ENCODE results near the gene BAHCC1. TPM values are rescaled to one million over a fixed set of nuclear protein-coding genes. Genes with fewer than 3 reads are reported as not detected.
"Not testable (repeated sequence)": the region's sequence is repeated elsewhere in the genome, so short reads cannot be mapped to it uniquely, and the experiment has no call there.

The BAHCC1 gene
- total RNA-seq, result 0.90 and 0.91 TPM in 2 replicates

DNA sequence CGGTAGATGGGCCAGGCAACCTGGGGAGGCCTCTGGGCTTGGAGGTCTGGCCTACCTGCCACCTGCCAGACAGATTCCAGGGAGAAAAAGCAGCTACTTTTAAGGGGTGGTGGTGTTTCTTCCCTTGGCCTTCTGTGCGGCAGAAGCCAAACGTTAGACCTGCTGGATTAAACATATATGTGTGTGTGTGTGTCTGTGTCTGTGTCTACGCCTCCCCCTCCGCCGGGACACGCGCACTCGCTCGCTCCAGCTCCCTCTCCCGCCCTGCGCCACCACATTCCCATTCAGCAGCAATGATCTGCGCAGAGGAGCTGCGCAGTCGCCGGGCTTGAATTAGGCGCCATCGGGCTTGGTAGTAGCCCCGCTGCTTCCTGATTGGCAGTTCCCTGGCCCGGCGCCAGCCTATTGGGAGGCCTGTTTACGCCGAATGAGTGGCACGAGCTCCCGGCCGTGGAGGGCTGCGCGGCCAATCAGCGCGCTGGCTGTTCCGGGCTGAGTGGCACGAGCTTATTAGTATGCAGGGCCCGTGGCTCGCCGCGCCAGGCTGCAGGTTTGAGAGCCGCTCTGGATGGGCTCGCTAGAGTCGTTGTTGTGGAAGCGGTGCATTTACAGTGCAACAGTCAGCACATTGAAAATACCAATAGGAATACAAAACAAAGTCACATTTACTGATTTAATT lies at the start of gene BAHCC1:
BAHCC1 (plus strand) TSS at position 537 of the 679 bp plus-strand sequence. CDS start 4,283 bp downstream, outside the sequence.
- Mint-ChIP-seq H3K4me1 (ENCODE audit: low read depth) (peaks cover 11% of the 10 kb centered on the region), H3K9me3 (no peaks in the 10 kb centered on the region), H3K4me3 (ENCODE audit: low read depth) (peak within 1 kb of the TSS; percentile 38), H3K27ac (peak within 1 kb of the TSS; percentile 33), H3K27me3 (ENCODE audit: low read depth) (peaks cover 46% of the 10 kb centered on the region), H3K36me3 (ENCODE audit: low read depth) (peaks cover 4% of the 10 kb centered on the region)
- intact Hi-C loops (cut with micrococcal nuclease), result loop anchor here (5.0 kb wide), 3 partner anchors 117 to 1593 kb away; partner anchors contain the start of gene ACTG1
- peak; percentile 73 for DNase-seq (ENCODE audit: low spot score)

DNA sequence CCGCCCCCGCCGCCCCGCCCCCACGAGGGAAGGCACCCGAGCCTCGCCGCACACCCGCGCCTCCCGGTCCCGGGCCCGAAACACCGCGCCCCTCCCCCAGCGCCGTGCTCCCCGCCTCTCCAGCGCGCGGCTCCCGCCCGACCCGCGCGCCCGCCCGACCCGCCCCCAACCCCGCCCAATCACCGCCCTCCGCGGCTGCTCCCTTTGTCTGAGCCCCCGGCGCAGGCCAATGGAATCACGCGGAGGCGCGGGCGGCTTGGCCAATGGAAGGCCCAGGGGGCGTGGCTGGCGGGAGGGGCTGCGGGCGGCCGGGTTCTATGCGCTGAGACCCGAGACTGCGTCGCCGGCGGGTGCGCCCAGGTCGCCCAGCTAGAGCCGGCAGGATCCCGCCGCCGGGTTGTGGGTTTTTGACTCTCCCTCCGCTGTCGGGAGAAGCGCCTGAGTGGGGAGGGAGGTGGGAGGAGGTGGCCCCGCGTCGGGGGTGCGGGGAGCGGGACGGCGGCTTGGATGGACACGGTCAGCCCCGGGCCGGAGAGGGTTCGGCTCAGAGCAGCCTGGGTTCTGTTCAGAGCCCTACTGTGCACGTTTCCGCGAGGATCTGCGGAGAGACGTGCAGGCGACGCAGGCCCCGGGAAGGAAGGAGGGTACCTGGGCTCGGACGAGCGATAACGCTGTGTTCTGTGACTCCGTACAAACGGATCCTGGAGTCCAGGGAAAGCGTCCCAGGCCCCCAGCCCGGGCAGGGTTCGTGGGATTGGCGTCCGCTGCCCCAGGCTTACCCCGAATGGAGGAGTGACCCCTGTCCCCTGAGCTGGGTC lies 49.0 kb upstream of the BAHCC1 start:
- peaks cover 5% of the 10 kb centered on the region for H3K36me3 Mint-ChIP-seq (ENCODE audit: low read depth)
- peak; percentile 93 for DNase-seq (ENCODE audit: low spot score)
- no peak overlapping the region for H3K27ac Mint-ChIP-seq
- peak overlapping the region; percentile 55 for H3K4me3 Mint-ChIP-seq (ENCODE audit: low read depth)
- peaks cover 40% of the 10 kb centered on the region for H3K27me3 Mint-ChIP-seq (ENCODE audit: low read depth)
- no peaks in the 10 kb centered on the region for H3K9me3 Mint-ChIP-seq
- intact Hi-C loops (cut with micrococcal nuclease), result loop anchor here (2.0 kb wide), 1 partner anchor 167 kb away; the partner anchor contains the start of gene ACTG1
- peaks cover 7% of the 10 kb centered on the region for H3K4me1 Mint-ChIP-seq (ENCODE audit: low read depth)

DNA sequence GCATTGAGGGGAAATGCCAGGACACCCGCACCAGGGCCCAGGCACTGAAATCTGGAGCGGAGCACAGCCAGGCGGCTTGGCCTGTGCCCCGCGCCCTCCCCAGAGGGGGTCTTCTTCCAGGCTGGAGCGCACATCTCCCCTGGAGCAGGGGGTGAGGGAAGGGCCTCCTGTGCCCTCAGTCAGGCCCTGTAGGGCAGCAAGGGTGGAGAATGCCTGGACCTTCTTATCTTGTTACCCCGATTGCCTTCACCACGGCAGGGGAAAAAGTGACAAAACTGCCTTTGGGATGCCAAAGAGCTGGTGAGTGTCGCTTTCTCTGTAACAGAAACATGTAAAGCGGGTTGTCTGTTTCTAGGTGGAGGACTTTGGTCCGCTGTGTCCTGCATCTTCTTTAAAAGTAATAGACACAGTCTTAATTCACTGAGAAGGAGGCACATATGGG lies 48.3 kb upstream of the BAHCC1 start:
- peaks cover 41% of the 10 kb centered on the region for H3K27me3 Mint-ChIP-seq (ENCODE audit: low read depth)
- H3K4me3 Mint-ChIP-seq (ENCODE audit: low read depth), result no peak overlapping the region
- DNase-seq (ENCODE audit: low spot score), result no peak

DNA sequence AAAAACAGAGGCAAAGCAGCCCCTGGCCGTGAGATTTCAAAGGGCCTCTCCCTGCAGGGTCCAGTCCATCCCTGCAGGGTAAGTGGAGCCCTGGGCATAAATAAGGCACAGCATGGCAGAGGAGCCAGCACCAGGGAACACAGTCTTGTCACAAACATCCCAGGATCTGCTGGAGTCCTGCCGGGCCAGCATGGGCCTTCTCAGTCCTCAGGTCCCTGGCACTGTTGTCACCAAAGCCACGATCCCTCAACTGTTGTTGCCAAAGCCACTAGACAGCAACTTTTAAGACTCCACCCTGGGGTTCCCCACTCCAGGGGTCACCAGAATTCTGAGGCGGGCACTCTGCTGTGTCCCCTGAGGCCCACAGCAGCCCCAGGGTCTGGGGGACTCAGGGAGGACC lies 47.8 kb upstream of the BAHCC1 start:
- Mint-ChIP-seq H3K4me1 (ENCODE audit: low read depth) (peaks cover 7% of the 10 kb centered on the region), H3K27me3 (ENCODE audit: low read depth) (peaks cover 37% of the 10 kb centered on the region), H3K9me3 (no peaks in the 10 kb centered on the region), H3K4me3 (ENCODE audit: low read depth) (no peak overlapping the region), H3K27ac (no peak overlapping the region), H3K36me3 (ENCODE audit: low read depth) (peaks cover 5% of the 10 kb centered on the region)
- intact Hi-C loops (cut with micrococcal nuclease), result loop anchor here (2.0 kb wide), 1 partner anchor 165 kb away; the partner anchor contains the start of gene ACTG1
- no peak for DNase-seq (ENCODE audit: low spot score)

More for the DNA sequence above, 48.3 kb upstream of the BAHCC1 start:
- peaks cover 5% of the 10 kb centered on the region for H3K36me3 Mint-ChIP-seq (ENCODE audit: low read depth)
- H3K4me1 Mint-ChIP-seq (ENCODE audit: low read depth), result peaks cover 7% of the 10 kb centered on the region
- intact Hi-C loops (cut with micrococcal nuclease), result loop anchor here (2.0 kb wide), 1 partner anchor 166 kb away; the partner anchor contains the start of gene ACTG1
- H3K9me3 Mint-ChIP-seq, result no peaks in the 10 kb centered on the region
- no peak overlapping the region for H3K27ac Mint-ChIP-seq

DNA sequence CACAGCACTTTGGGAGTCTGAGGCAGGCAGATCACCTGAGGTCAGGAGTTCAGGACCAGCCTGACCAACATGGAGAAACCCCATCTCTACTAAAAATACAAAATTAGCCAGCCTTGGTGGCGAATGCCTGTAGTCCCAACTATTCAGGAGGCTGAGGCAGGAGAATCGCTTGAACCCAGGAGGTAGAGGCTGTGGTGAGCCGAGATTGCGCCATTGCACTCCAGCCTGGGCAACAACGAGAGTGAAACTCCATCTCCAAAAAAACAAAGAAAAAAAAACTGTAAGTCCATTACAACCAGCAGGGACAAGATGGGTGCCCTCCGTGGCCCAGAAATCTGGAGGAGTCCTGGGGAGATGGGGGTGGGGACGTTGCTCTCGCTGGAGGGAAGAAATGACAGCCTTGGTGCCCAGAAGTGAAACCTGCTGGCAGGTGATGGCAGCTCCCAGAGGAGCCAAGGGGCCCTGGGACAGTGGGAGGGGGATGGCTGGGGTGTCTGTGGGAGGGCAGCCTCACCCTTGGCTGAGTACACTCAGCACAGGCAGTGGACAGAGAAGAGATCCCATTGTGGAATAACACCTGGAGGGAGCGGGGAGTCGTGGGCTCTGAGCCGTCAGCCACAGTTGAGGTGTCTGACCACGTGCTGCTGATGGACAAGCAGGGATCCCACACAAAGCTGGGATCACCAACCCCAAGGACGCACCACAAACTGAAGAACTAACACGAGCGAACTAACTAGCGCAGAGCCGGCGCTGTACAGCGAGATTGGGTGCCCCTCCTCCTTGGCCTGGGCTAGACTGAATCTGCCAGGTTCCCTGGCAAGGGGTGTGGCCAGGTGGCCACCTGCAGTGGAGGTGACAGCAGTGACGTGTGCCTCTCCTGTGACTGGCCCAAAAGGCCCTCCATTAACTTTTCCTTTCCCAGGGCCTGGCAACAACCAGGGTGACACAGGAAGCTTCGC lies 46.9 kb upstream of the BAHCC1 start:
- intact Hi-C loops (cut with micrococcal nuclease), result no loop called here
- no peak overlapping the region for H3K4me3 Mint-ChIP-seq (ENCODE audit: low read depth)
- peaks cover 30% of the 10 kb centered on the region for H3K27me3 Mint-ChIP-seq (ENCODE audit: low read depth)
- peaks cover 5% of the 10 kb centered on the region for H3K36me3 Mint-ChIP-seq (ENCODE audit: low read depth)
- peaks cover 5% of the 10 kb centered on the region for H3K4me1 Mint-ChIP-seq (ENCODE audit: low read depth)
- H3K27ac Mint-ChIP-seq, result no peak overlapping the region
- DNase-seq (ENCODE audit: low spot score), result no peak
- H3K9me3 Mint-ChIP-seq, result no peaks in the 10 kb centered on the region

DNA sequence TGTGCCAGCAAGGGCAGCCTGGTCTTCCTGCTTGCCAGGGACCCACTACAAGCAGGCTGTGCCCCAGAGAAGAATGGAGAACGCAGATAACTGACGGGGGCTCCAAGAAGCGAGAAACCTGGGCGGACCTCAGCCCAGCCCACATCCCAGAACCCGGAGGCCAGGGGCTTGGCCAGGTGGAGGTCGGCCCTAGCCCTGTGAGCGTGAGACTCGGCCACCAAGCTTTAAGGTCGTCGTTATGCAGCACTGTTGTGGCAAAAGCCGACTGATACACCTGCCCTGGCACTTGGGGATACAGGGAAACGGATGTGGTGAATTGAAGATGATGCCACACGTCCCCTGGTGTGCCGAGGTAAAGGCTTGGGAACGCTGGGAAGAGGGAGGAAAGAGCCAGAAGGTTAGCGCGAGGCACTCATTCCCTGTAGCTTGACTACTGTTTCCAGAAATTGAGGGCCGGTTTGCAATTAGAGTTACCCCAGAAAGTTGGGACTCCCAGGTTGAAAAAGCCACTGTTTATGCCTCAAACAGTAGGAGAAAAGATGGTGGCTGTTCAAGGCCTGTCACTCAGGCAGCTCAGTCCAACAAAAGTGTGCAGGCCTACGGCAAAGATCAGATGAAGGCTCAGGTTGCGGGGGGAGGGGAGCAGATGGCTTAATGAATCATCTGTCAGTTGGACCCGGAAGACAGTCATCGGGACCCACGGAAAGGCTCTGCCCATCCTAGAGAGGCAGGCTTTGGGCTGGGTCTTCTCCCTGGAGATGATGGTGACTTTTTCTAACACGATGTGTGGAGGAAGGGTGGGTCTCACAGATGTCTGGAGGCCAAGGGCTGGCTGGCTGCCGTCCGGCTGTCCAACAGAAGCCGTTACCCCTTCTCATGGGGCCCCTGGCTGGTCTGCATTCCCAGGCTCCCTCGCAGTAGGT lies 45.6 kb upstream of the BAHCC1 start:
- no peaks in the 10 kb centered on the region for H3K36me3 Mint-ChIP-seq (ENCODE audit: low read depth)
- no peak overlapping the region for H3K4me3 Mint-ChIP-seq (ENCODE audit: low read depth)
- peaks cover 1% of the 10 kb centered on the region for H3K4me1 Mint-ChIP-seq (ENCODE audit: low read depth)
- H3K27ac Mint-ChIP-seq, result no peak overlapping the region
- H3K9me3 Mint-ChIP-seq, result no peaks in the 10 kb centered on the region
- H3K27me3 Mint-ChIP-seq (ENCODE audit: low read depth), result peaks cover 19% of the 10 kb centered on the region
- no peak for DNase-seq (ENCODE audit: low spot score)
- intact Hi-C loops (cut with micrococcal nuclease), result no loop called here

DNA sequence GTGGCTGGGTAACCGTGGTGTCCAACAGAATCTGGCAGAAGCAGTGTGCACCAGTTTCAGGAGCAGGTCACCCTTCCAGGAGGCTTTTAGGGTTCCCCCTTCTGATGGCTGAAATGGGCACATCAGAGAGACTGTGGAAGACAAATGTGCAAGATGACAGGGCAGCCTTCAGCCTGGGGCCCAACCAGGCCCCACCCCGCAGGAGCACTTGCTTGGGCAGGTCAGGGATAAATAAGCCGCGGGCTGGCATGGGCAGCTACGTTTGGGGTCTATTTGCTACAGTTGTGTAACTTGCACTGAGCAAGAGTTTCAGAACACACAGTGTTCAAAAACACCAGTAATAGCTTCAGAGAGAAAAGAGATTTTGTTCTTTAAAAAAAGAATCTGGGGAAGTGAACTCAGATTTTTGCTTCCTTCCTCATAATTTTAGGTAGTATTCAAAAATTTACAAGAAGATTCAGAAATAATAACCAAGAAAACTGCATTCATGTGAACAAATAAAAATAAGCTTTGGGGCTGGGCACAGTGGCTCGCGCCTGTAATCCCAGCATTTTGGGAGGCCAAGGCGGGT lies 44.9 kb upstream of the BAHCC1 start:
- Mint-ChIP-seq H3K36me3 (ENCODE audit: low read depth) (no peaks in the 10 kb centered on the region), H3K9me3 (no peaks in the 10 kb centered on the region), H3K4me3 (ENCODE audit: low read depth) (no peak overlapping the region), H3K27me3 (ENCODE audit: low read depth) (peaks cover 18% of the 10 kb centered on the region), H3K4me1 (ENCODE audit: low read depth) (peaks cover 7% of the 10 kb centered on the region), H3K27ac (no peak overlapping the region)
- DNase-seq (ENCODE audit: low spot score), result no peak
- intact Hi-C loops (cut with micrococcal nuclease), result no loop called here

DNA sequence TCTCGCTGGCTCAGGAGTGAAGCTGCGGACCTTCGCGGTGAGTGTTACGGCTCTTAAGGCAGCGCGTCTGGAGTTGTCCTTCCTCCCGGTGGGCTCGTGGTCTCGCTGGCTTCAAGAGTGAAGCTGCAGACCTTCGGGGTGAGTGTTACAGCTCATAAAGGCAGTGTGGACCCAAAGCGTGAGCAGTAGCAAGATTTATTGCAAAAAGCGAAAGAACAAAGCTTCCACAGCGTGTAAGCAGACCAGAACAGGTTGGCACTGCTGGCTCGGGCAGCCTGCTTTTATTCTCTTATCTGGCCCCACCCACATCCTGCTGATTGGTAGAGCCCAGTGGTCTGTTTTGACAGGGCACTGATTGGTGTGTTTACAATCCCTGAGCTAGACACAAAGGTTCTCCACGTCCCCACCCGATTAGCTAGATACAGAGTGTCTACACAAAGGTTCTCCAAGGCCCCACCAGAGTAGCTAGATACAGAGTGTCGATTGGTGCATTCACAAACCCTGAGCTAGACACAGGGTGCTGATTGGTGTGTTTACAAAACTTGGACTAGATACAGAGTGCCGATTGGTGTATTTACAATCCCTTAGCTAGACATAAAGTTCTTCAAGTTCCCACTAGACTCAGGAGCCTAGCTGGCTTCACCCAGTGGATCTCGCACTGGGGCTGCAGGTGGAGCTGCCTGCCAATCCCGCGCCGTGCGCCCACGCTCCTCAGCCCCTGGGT lies 43.8 kb upstream of the BAHCC1 start:
- H3K27me3 Mint-ChIP-seq (ENCODE audit: low read depth), result peaks cover 18% of the 10 kb centered on the region
- H3K27ac Mint-ChIP-seq; H3K9me3 Mint-ChIP-seq; H3K36me3 Mint-ChIP-seq (ENCODE audit: low read depth); DNase-seq (ENCODE audit: low spot score); H3K4me3 Mint-ChIP-seq (ENCODE audit: low read depth); intact Hi-C loops (cut with micrococcal nuclease); H3K4me1 Mint-ChIP-seq (ENCODE audit: low read depth): not testable (repeated sequence)

DNA sequence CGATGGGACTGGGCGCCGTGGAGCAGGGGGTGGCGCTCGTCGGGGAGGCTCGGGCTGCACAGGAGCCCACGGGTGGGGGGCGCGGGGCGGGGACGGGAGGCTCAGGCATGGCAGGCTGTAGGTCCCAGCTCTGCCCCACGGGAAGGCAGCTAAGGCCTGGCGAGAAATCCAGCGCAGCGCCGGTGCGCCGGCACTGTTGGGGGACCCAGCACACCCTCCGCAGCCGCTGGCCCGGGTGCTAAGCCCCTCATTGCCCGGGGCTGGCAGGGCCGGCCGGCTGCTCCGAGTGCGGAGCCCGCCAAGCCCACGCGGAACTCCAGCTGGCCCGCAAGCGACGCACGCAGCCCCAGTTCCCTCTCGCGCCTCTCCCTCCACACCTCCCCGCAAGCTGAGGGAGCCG lies 43.2 kb upstream of the BAHCC1 start:
- H3K27me3 Mint-ChIP-seq (ENCODE audit: low read depth), result peaks cover 18% of the 10 kb centered on the region
- DNase-seq (ENCODE audit: low spot score); H3K4me3 Mint-ChIP-seq (ENCODE audit: low read depth); H3K9me3 Mint-ChIP-seq; H3K27ac Mint-ChIP-seq; H3K4me1 Mint-ChIP-seq (ENCODE audit: low read depth); H3K36me3 Mint-ChIP-seq (ENCODE audit: low read depth); intact Hi-C loops (cut with micrococcal nuclease): not testable (repeated sequence)

DNA sequence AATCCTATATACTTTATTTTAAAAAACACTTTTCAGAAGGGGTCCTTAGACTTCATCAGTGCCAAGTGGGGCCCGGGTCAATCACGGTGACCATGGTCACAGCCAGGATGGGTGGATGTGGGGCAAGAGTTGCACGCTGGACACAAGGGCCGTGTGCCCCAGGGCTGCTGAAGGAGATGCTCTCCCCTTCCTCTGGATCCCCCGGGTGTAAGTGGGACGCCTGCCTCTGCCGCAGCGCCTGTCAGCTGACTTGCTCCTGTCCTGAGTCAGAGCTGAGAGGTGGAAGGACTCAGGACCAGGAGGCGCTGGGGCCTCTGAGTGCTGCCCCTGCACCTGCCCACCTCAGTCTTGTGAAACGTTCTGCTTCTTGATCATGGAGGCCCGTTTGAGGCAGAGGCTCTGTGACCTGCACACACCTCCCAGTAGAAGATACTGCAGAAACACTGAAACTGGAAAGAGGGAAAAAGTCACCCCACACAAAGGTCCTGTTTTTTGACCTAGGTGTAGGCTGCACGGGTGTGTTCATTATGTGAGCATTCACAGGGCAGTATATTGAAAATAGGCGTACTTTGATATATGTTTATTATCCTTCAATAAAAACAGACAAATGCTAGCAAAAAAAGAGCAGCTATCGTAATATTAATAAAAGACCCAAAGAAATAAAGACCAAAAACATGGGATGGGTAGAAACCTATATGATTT lies 40.9 kb upstream of the BAHCC1 start:
- Mint-ChIP-seq H3K27ac (no peak overlapping the region), H3K4me1 (ENCODE audit: low read depth) (peaks cover 7% of the 10 kb centered on the region), H3K27me3 (ENCODE audit: low read depth) (peaks cover 14% of the 10 kb centered on the region), H3K4me3 (ENCODE audit: low read depth) (no peak overlapping the region), H3K36me3 (ENCODE audit: low read depth) (no peaks in the 10 kb centered on the region), H3K9me3 (no peaks in the 10 kb centered on the region)
- no peak for DNase-seq (ENCODE audit: low spot score)
- intact Hi-C loops (cut with micrococcal nuclease), result no loop called here

Measured in activated T-helper 2 cell treated with anti-CD3 and anti-CD28 coated beads, Interferon-gamma antibody, Interleukin-2, Interleukin-4, amounts not matched to agents 10 μg/mL and 5 μg/mL and 100 μg/mL, durations not matched to agents 14 hours and 24 hours and 36 hours (primary cell).